GM18907 (cell line): Measurements from ENCODE around the gene MADCAM1.

Experiments used
- ATAC-seq: cut with Tn5 transposase; IDR thresholded peaks from one replicate; pipeline ENCODE4 v1.9.1; 2021; ENCODE audit warnings: mild to moderate bottlenecking, moderate library complexity; ENCODE audit not compliant: unreplicated experiment

Gene MADCAM1

DNA sequence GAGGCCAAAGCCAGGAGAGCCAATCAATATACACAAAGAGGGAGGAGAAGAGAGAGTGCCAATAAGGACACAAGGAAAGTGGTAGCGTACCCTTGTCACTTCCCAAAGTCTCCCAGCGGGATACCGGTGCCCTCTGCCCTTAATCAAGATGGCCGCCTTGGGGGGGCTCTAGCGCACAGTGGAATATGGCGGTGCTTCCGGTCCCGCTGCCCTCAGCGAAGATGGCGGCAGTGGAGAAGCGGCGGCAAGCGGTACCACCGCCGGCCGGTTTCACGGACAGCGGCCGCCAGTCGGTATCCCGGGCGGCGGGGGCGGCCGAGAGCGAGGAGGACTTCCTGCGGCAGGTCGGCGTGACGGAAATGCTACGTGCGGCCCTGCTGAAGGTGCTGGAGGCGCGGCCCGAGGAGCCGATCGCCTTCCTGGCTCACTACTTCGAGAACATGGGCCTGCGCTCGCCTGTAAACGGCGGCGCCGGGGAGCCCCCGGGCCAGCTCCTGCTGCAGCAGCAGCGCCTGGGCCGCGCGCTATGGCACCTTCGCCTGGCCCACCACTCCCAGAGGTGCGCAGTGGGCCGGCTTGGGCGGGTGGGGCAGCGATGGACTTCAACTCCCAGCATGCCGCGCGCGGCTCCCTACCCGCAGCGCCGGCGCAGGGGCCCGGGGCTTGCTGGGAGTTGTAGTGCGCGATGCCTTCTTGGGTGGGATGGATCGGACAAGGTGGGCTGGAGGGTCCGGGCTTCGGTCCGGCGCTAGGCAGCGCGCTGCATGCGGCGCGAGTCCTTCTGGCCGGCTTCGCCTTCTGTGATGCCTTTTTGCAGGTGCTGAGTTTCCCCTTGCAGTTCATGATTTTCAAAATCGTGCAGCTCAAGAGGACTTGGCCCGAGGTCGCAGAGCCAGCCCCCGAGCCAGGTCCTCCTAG is 11.3 kb downstream of the MADCAM1 start, which contains the start of gene TPGS1:
TPGS1 (plus strand) TSS at position 212 of the 918 bp plus-strand sequence; CDS start at position 222, 10 bp downstream.
- peak; percentile 56 for ATAC-seq

DNA sequence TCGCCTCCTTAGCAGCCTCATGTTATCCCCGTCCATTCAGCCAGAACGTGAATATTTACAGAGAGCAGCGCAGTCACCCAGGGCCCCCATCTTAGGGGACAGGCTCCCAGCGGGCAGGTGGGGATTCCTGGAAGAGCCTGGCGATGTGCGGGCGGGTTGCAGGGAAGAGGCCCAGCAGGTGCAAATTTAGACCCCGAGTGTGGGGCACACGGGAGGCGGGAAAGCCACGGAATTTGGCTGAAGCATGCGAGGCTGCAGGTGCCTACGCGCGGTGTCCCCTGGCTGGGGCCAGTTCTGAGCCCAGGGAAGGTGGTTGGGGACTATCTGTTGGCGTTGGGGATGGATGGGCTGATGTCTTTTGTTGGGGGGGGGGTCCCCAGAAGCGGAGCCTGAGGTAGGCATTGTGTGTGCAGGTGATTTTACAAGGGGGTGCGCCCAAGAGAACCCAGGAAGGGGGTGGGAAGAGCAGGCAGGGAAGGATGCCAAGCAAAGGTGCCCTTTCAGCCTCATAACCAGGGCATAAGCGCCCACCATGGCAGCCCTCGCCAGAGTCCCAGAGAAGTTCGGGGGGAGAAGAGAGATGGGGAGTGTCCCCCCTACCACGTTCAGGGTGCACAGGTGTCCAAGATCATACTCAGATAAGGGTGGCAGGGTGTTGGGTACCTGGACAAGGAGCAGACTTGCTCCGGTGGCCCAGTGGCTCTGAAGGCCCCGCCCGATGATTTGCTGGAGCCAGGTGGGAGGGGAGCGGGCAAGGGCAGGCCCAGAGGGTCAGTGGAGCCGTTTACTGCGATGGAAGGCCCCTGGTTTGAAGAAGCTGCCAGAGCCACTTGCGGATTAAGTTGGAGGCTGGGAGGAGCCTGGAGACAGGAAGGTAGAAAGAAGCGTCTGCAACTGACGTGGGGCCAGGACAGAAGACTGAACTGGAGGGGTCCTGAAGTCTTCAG is 12.2 kb downstream of the MADCAM1 start:
- no peak for ATAC-seq

DNA sequence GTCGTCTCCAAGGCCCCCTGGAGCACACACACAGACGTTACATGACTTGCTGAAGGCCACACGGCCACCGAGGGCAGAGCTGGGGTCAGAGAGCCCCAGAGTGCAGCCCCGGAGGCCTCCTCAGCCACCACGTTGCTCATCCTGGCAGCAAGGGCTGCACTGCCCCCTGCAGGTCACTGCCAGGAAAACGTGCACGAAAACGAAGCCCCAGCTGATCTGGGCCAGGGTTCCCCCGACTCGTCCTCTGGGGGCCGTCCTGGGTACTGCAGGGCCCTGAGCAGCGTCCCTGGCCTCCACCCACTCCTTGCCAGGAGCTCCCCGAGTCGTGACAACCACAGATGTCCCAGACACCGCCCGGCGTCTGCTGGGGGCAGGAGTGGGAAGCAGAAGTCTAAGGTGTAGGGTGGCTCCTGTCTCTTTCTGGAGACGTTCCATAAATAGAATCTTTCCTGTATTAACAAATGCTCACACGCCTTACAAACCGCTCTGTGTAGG is 14.4 kb downstream of the MADCAM1 start:
- ATAC-seq: peak; percentile 22

DNA sequence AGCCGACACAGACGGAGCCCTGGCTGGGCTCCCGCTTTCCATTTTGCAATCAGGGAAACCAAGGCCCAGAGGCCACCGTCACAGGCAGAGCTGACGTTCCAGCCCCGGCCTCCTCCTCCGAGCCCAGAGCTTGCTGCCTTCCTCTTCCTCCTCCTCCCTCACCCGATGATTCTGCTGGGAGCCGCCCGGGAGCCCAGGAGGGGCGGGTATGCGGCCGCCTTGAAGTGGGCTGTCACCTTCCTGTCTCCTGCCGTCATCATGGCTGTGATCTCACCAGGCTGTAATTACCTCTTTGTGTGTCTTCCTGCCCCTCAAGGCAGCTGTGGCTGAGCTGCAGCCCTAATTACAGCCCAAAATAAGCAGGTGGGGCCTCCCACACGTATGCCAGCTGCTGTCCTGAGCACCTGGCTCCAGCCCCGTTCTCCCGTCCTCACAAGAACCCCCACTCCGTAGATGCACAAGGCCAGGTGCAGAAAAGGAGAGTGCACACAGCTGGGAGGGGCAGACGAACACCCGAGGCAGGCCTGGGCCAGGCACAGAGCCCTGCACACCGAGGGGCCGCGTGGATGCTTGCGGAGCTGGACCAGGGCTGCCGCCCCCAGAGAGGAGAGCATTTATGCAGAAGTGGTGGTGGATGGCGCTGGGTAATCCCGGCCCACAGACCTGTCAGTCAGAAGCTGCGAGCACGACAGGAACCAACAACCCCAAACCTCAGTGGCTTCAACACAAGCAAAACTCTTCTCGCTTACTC is 15.0 kb downstream of the MADCAM1 start:
- no peak for ATAC-seq

DNA sequence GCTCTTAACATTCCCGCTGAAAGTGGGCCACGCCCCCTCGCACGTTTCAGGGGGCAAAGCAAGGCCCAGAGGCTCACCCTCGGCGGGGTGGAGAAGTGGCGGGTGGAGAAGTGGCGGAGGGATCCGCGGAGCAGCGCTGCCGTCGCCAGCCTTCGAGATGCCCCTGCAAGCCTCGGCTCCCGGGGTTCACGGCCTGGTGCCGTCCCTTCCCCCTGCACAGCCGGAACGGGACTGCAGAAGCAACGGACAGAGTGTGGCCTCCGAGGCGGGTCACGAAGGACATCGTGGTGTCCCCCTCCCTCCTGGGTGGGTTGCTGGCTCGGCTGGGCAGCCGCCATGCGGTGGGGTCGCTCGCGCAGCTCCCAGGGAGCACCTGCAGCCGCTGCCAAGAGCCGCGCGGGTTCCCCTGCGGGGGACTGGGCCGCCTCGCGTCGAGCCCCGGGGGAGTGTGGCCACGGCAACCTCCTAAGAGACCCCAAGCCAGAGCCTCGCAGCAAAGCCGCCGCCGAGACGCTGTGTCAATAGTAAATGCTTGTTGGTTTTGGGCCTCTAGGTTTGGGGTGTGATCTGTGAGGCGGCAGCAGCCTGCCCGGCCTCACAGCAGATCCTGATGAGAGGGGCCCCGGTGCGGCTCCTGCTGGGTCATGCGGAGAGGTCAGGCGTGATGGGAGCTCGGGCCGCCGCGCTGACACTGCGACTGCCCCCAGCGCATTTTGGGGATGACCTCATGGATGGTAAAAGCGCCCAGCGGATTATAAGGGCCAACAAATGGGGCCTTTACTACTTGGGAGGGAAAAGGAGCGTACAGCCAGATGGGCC is 16.5 kb downstream of the MADCAM1 start:
- no peak for ATAC-seq

DNA sequence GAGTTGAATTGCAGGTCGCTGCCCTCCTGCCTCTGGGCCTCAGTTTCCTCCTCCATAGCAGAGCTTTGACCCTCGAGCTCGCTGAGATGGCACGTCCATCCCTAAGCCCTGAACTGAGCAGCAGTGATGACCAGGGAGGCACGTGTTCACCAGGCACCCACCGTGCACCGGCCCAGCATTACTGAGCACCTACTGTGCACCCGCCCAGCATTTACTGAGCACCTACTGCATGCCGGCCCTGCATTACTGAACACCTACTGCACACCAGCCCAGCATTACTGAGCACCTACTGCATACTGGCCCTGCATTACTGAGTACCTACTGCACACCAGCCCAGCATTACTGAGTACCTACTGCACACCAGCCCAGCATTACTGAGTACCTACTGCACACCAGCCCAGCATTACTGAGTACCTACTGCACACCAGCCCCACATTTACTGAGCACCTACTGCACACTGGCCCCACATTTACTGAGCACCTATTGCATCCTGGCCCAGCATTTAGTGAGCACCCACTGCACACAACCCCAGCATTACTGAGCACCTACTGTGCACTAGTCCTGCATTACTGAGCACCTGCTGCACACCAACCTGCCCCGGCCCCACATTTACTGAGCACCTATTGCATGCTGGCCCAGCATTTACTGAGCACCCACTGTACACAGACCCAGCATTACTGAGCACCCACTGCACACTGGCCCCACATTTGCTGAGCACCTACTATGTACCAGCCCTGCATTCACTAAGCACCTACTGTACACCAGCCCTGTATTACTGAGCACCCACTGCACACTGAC is 17.3 kb downstream of the MADCAM1 start:
- ATAC-seq: no peak

DNA sequence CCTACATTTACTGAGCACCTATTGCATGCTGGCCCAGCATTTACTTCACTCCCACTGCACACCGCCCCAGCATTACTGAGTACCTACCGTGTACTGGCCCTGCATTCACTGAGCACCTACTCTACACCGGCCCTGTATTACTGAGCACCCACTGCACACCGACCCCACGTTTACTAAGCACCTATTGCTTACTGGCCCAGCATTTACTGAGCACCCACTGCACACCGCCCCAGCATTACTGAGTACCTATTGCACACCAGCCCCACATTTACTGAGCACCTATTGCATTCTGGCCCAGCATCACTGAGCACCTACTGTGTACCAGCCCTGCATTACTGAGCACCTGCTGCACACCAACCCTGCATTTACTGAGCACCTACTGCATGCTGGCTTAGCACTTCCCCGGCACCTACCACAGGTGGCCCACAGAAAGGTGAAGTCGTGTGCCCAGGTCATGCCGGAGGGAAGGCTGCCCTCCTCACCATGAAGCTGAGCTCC is 17.9 kb downstream of the MADCAM1 start:
- ATAC-seq: no peak

DNA sequence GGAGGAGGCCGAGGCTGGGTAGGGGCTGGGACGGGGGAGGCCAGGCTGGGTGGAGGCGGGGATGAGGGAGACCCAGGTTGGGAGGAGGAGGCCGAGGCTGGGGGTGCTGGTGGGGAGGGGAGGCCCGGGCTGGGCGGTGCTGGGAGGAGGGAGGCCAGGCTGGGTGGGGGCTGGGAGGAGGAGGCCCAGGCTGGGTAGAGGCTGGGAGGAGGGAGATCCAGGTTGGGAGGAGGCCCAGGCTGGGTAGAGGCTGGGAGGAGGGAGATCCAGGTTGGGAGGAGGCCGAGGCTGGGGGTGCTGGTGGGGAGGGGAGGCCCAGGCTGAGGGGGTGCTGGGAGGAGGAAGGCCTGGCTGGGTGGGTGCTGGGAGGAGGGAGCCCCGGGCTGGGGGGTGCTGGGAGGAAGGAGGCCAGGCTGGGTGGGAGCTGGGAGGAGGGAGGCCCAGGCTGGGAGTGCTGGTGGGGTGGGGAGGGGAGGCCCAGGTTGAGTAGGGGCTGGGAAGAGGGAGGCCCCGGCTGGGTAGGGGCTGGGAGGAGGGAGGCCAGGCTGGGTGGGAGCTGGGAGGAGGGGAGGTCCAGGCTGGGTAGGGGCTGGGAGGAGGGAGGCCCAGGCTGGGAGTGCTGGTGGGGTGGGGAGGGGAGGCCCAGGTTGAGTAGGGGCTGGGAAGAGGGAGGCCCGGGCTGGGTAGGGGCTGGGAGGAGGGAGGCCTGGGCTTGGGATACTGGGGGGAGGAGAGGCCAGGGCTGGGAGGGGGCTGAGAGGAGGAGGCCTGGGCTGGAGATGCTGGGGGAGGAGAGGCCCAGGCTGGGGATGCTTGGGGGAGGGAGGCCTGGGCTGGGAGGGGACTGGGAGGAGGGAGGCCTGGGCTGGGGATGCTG is 21.7 kb downstream of the MADCAM1 start:
- no peak for ATAC-seq

DNA sequence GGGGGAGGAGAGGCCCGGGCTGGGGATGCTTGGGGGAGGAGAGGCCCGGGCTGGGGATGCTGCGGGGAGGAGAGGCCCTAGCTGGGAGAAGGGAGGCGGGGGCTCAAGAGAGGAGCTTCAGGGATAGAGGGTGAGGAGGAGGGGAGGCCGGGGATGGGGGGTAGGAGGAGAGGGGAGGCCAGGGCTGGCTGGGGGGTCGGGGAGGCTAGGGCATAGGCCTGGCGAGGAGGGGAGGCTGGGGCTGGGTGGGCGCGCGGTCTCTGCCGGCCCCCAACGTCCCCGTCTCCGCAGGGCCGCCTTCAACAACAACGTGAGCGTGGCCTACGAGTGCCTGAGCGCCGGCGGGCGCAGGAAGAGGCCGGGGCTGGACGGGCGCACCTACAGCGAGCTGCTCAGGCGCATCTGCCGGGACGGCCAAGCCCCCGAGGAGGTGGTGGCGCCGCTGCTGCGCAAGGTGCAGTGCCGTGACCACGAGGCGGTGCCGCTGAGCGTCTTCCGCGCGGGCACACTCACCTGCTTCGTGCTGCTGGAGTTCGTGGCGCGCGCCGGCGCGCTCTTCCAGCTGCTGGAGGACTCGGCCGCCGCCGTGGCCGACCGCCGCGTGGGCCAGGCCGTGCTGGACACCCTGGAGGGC is 22.4 kb downstream of the MADCAM1 start:
- no peak for ATAC-seq

DNA sequence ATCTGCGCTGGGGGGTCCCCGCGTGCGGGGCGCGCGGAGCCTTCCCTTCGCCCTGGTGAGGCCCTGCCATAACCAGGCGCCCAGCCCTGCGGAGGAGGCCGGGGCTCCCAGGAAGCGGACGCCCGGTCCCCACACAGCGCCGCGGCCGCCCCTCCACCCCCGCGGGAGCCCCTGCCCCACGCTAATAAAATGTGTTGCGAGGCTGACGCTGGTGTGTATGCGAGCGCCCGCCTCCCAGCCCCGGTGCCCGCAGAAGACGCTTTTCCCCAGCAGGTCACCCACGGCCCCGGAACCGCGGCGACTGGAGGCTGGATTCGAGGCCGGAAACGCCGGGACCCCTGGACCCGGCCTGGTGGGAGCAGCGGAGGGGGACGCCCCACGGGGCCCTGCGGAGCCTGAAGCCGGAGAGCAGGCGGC is 23.2 kb downstream of the MADCAM1 start:
- ATAC-seq: no peak

DNA sequence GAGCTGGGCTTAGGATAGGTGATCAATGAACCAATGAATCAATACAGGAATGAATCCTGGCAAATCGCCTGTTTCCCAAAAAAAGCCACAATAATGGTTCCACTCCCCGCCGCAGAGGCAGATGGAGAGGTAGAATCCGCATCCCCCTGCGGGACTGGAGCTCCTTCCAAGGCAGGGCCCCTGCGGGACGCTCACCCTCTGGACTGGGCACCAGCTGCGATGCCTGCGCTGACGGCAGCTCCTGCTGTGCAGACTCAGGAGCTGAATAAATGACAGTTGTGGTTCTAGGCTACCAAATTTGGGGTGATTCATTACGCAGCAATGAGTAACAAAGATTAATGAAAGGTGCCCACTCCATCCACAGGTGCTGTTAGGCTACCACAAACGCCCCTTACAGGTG is 26.4 kb downstream of the MADCAM1 start:
- no peak for ATAC-seq

DNA sequence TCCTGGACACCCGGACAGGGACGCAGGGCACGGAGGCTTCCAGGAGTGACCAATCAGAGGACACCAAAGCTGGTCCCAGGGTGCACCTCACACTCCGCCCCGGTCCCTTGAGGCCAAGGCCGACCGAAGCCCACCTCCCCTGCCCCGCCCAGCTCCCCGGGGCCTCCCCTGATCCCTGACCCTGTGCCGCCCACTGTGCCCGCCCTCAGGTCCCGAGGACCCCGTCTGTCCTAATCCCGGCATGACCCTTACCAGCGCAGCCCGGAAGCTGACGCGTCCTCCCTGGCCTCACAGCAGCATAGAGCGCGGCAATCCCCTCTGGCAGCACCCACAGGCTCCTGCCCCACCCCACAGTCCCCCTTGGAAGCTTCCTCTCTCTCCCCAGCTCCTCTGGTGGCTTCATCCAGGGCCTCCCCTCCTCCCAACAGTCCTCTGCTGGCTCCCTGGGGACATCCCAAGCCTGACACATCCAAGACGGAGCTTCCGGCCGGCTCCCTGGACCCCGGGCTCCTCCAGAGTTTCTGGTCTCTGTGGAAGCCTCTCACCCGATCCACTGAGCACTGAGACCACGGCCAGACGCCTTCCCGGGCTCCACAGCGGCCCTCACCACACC is 27.9 kb downstream of the MADCAM1 start:
- ATAC-seq: no peak

DNA sequence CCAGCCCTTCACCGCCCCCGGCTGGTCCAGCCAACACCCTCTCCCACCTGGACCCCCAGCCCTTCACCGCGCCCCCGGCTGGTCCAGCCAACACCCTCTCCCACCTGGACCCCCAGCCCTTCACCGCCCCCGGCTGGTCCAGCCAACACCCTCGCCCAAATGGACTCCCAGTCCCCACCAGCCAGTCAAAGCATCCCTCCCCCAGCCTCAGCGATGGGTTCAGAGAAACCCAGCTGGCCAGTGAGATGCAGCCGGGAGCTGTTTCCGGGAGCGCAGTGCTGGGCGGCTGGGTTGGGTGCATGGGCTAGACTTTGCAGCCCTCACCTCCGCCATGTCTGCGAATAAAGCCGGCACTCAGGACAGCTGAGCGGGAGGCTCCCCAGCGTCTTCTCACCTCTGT is 28.7 kb downstream of the MADCAM1 start:
- ATAC-seq: no peak

DNA sequence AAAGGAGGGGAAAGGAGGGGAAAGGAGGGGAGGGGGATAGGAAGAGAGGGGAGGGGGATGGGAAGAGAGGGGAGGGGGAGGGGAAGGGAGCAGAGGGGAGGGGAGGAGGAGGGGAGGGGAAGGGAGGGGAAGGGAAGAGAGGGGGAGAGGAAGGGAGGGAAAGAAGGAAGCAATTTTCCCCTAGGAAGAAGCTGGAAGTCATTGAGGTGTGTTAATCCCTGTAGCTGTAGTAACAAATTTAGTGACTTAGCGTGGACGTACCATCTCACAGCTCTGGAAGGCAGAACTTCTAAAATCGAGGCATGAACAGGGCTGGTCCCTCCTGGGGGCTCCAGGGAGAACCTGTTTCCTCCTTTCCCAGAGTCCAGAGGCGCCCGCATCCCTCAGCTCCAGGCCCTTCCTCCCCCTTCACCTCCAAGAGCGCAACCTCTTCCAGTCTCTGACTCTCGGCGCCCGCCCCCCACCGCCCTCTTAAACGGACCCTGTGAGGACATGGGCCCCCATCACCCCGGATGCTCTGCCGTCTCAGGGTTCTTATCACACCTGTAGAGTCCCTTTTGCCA is 29.7 kb downstream of the MADCAM1 start:
- ATAC-seq: no peak

DNA sequence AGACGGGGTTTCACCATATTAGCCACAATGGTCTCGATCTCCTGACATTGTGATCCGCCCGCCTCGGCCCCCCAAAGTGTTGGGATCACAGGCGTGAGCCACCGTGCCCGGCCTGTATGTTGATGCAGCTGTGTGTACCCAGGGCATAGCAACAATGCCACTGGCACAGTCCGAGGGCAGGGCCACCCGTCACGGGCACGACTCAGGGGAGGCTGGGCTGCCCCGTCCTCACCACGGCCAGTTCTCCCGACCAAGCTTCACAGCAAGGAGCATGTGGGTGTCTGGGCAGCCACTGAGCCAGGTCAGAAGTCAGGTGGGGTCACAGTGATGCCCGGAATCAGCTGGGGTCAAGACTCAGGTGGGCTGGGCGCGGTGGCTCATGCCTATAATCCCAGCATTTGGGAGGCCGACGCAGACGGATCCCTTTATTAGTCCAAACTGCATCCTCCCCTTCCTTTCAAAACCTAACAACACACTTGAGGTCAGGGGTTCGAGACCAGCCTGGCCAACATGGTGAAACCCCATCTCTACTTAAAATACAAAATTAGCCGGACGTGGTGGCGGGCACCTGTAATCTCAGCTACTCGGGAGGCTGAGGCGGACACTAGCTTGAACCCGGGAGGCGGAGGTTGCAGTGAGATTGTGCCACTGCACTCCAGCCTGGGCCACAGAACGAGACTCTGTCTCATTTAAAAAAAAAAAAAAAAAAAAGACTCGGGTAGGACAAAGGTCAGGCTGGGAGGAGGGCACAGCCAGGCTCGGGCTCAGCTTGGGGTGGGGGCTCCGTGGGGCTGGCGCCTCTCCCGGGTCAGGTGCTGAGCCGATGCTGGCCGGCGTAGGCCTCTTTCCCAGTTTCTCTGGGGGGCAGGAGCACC is 34.1 kb downstream of the MADCAM1 start:
- peak; percentile 0 for ATAC-seq
